Activated CD4-positive, alpha-beta memory T cell treated with anti-CD3 and anti-CD28 coated beads, Interleukin-2, amount 10 ng/mL, durations not matched to agents 7 days and 5 days (primary cell): ENCODE data around the gene CEP55. TPM values are rescaled to one million over a fixed set of nuclear protein-coding genes. Genes with fewer than 3 reads are reported as not detected.
"Not testable (repeated sequence)": the region's sequence is repeated elsewhere in the genome, so short reads cannot be mapped to it uniquely, and the experiment has no call there.

Experiments used
- CTCF ChIA-PET: fragments of 350-600 bp; sonication (Branson Sonifier 250); formaldehyde crosslinking; loops from one replicate; lab custom pipeline; 2021; ENCODE audit warnings: antibody characterized with exemption, inconsistent platforms; lab: Charles Lee
- POLR2A ChIA-PET: fragments of 350-600 bp; sonication (Branson Sonifier 250); formaldehyde crosslinking; loops from one replicate; lab custom pipeline; 2021; ENCODE audit warnings: antibody characterized with exemption; lab: Charles Lee
- DNase-seq: peaks from one replicate; pipeline ENCODE4 v3.0.0-alpha.2; 2020
- H3K27ac Mint-ChIP-seq: one replicate; pipeline ENCODE4 v1.8.0; 2021; ENCODE audit warnings: mild to moderate bottlenecking, mixed read lengths
- H3K27me3 Mint-ChIP-seq: one replicate; pipeline ENCODE4 v1.8.0; 2021; ENCODE audit warnings: mixed read lengths
- H3K36me3 Mint-ChIP-seq: one replicate; pipeline ENCODE4 v1.8.0; 2021; ENCODE audit warnings: low read depth, mixed read lengths
- H3K4me1 Mint-ChIP-seq: one replicate; pipeline ENCODE4 v1.8.0; 2021; ENCODE audit warnings: mixed read lengths
- H3K4me3 Mint-ChIP-seq: one replicate; pipeline ENCODE4 v1.8.0; 2021; ENCODE audit warnings: mild to moderate bottlenecking, mixed read lengths
- H3K9me3 Mint-ChIP-seq: one replicate; pipeline ENCODE4 v1.8.0; 2021; ENCODE audit warnings: mixed read lengths
- total RNA-seq, 2 experiments: library from RNA; stranded (reverse); gene quantifications; one replicate each; pipeline ENCODE4 v1.2.3, GENCODE V29; 2021

Gene CEP55
- total RNA-seq, 2 experiments from 2014 or later, result 82.5 to 84.6 TPM

DNA sequence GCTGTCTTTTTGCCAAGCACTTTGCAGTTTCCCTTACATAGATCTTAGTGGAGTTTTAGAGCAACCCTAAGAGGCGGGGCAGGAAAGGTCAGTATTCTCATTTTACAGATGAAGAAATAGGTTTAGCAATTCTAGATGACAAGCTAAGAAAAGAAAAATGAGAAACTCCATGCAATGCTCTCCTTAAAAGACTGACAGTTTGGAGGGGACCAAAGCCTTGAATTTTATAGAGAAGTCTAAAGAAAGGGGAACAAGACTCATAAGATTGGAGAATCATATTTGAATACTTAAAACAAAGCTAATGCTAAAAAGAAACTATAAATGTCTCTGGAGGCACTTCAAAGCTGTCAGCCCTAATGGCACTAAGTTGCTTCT is 19.6 kb downstream of the CEP55 start:
- ChIA-PET CTCF (interaction anchor here (1.7 kb wide), 1 partner anchor 33 kb away, joined by 5 read pairs; the partner anchor contains the start of gene MYOF), POLR2A (no interaction called here)
- Mint-ChIP-seq H3K4me1 (peaks cover 4% of the 10 kb centered on the region), H3K9me3 (peaks cover 4% of the 10 kb centered on the region), H3K27me3 (no peaks in the 10 kb centered on the region), H3K27ac (no peak overlapping the region), H3K36me3 (peaks cover 69% of the 10 kb centered on the region), H3K4me3 (no peak overlapping the region)
- no peak for DNase-seq

DNA sequence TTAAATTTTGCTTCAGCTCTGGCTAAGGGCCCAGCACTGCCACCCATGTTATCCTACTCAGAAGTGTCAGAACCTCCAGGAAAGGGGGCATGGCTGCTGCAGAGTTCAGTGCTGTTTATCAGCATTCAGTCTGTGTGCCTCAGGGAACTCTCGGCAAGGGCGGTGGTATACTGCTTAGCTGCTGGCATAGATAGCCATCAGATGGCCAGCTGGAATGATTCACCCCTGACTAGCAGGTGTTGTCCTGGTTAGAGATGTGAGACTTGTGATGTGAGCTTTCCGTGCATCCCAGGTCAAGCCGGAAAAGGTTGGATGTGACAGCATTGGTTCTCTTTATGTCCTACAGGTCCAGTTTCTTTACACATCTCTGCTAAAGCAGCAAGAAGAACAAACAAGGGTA is 22.1 kb downstream of the CEP55 start:
- DNase-seq, result no peak
- H3K9me3 Mint-ChIP-seq, result peaks cover 7% of the 10 kb centered on the region
- POLR2A ChIA-PET, result no interaction called here
- H3K27ac Mint-ChIP-seq, result no peak overlapping the region
- H3K4me1 Mint-ChIP-seq, result no peaks in the 10 kb centered on the region
- CTCF ChIA-PET, result interaction anchor here (1.2 to 1.3 kb wide), 2 partner anchors 143 to 166 kb away, joined by 3 to 4 read pairs; no protein-coding TSS in a partner anchor
- H3K4me3 Mint-ChIP-seq, result no peak overlapping the region
- H3K36me3 Mint-ChIP-seq, result peaks cover 84% of the 10 kb centered on the region
- no peaks in the 10 kb centered on the region for H3K27me3 Mint-ChIP-seq

DNA sequence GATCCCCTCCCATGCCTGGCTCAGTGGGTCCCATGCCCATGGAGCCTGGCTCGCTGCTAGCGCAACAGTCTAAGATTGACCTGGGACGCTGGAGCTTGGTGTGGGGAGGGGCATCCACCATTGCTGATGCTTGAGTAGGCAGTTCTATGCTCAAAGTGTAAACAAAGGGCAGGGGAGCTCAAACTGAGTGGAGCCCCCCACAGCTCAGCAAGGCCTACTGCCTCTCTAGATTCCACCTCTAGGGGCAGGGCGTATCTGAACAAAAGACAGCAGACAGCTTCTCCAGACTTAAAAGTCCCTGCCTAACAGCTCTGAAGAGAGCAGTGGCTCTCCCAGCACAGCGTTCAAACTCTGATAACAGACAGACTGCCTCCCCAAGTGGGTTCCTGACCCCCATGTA is 38.9 kb downstream of the CEP55 start:
- CTCF ChIA-PET, result interaction anchor here (0.7 kb wide), 1 partner anchor 178 kb away, joined by 3 read pairs; no protein-coding TSS in a partner anchor

DNA sequence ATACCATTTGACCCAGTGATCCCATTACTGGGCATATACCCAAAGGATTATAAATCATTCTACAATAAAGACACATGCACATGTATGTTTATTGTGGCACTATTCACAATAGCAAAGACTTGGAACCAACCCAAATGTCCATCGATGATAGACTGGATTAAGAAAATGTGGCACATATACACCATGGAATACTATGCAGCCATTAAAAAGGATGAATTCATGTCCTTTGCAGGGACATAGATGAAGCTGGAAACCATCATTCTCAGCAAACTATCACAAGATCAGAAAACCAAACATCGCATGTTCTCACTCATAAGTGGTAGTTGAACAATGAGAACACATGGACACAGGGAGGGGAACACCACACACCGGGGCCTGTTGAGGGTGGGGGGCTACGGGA is 44.5 kb downstream of the CEP55 start:
- H3K27ac Mint-ChIP-seq, CTCF ChIA-PET, H3K9me3 Mint-ChIP-seq, POLR2A ChIA-PET, H3K4me3 Mint-ChIP-seq, DNase-seq, H3K4me1 Mint-ChIP-seq, H3K36me3 Mint-ChIP-seq: not testable (repeated sequence)
- peaks cover 49% of the 10 kb centered on the region for H3K27me3 Mint-ChIP-seq

More for the DNA sequence above, 38.9 kb downstream of the CEP55 start:
- Mint-ChIP-seq H3K4me1 (no peaks in the 10 kb centered on the region), H3K9me3 (no peaks in the 10 kb centered on the region), H3K27me3 (peaks cover 32% of the 10 kb centered on the region), H3K27ac (no peak overlapping the region), H3K4me3 (no peak overlapping the region), H3K36me3 (peaks cover 3% of the 10 kb centered on the region)
- DNase-seq, result no peak
- POLR2A ChIA-PET, result no interaction called here

DNA sequence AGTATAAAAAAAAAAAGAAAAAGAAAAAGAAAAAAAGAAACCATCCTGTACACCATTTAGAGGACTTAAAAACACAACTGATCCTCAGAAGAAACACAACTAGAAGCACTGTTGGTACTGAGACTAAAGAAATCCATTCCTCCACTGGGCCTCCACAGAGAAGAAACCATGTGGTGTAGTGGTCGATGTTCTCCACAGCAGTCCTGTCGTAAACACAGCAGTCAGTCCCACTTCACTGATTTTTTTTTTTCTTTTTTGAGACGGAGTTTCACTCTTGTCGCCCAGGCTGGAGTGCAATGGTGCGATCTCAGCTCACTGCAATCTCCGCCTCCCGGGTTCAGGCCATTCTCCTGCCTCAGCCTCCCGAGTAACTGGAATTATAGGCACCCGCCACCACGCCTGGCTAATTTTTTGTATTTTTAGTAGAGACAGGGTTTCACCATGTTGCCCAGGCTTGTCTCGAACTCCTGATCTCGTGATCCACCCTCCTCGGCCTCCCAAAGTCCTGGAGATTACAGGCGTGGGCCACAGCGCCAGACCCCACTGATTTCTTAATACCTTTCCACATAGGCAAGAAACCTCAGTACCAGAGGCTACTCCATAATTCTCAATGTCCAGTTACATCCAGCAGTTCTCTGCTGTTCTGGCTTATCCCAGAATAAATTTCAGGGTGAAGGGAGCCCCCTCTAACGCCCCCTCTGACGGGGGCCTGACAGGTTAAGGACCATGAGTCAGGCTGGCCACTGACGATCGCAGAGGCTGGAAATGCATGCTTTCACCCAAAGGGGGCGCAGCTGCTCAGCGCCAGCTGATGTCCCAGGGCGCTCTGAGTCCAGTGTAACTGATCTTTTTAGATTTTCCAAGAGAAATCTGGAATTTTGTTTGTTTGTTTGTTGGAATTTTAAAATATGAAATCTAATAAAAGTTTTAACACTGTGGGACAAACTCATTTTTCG is 45.3 kb downstream of the CEP55 start:
- Mint-ChIP-seq H3K9me3 (no peaks in the 10 kb centered on the region), H3K4me1 (no peaks in the 10 kb centered on the region), H3K27ac (no peak overlapping the region), H3K4me3 (no peak overlapping the region), H3K36me3 (no peaks in the 10 kb centered on the region), H3K27me3 (peaks cover 49% of the 10 kb centered on the region)
- ChIA-PET POLR2A (no interaction called here), CTCF (interaction anchor here (1.4 to 1.9 kb wide), 2 partner anchors 11 to 139 kb away, joined by 3 to 5 read pairs; no protein-coding TSS in a partner anchor)
- peak; percentile 28 for DNase-seq

DNA sequence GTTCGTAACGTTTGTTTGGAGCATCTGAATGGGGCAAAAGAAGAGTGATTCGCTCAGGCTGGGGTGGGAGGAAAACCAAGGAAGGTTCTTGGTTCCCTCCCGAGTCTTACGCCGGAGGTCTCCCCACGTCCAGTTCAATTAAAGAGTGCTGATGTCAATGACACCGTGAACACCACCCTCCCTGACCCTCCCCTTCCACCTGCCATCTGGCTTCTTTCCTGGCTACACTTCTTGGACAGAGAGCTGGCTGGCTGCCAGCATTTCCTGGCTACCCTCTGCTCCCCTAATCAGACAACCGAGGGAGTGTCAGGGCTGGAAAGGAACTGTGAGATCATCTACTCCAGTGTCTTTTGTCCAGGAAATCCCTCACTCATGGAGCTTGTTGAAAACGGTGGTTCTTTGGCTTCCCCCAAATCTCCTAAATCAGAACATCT is 46.0 kb downstream of the CEP55 start:
- Mint-ChIP-seq H3K9me3 (no peaks in the 10 kb centered on the region), H3K27me3 (peaks cover 48% of the 10 kb centered on the region), H3K4me1 (no peaks in the 10 kb centered on the region)

DNA sequence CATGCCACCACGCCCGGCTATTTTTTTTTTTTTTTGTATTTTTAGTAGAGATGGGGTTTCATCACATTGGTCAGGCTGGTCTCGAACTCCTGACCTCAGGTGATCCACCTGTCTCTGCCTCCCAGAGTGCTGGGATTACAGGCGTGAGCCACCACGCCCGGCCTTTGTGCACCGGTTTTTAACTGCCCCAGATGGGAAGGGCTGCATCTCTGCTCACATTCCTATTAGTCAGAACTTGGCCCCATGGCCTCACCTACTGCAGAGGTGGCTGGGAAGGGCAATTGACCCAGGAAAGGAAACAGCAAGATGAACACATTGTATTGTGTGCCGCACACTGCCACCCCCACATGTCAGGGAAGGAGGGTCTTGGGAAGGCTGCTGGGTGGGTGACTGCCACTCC is 50.6 kb downstream of the CEP55 start:
- H3K4me3 Mint-ChIP-seq, POLR2A ChIA-PET, H3K4me1 Mint-ChIP-seq, H3K9me3 Mint-ChIP-seq, H3K27ac Mint-ChIP-seq, H3K36me3 Mint-ChIP-seq, CTCF ChIA-PET, DNase-seq: not testable (repeated sequence)
- peaks cover 29% of the 10 kb centered on the region for H3K27me3 Mint-ChIP-seq

More for the DNA sequence above, 46.0 kb downstream of the CEP55 start:
- ChIA-PET POLR2A (no interaction called here), CTCF (interaction anchor here (1.4 to 1.9 kb wide), 2 partner anchors 11 to 138 kb away, joined by 3 to 5 read pairs; no protein-coding TSS in a partner anchor)
- no peaks in the 10 kb centered on the region for H3K36me3 Mint-ChIP-seq
- DNase-seq, result no peak
- no peak overlapping the region for H3K27ac Mint-ChIP-seq
- no peak overlapping the region for H3K4me3 Mint-ChIP-seq

DNA sequence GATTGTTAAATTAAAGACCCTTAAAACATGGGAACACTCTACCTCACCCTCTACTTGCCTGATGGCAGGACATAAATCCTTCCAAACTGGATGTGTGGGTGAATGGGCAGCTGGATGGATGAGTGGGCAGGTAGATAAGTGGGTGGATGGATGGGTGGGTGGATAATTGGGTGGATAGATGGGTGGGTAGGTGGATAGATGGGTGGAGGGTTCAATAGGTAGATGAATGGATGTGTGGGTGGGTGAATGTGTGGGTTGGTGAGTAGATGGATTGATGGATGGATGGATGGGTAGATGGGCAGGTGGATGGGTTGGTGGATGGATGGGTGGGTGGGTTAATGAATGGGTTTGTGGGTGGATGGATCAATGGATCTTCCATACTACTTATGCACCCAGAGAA is 51.1 kb downstream of the CEP55 start:
- Mint-ChIP-seq H3K4me1 (no peaks in the 10 kb centered on the region), H3K27ac (no peak overlapping the region), H3K36me3 (no peaks in the 10 kb centered on the region), H3K4me3 (no peak overlapping the region), H3K27me3 (peaks cover 27% of the 10 kb centered on the region), H3K9me3 (no peaks in the 10 kb centered on the region)
- CTCF ChIA-PET, result no interaction called here
- DNase-seq, result no peak
- POLR2A ChIA-PET, result no interaction called here

DNA sequence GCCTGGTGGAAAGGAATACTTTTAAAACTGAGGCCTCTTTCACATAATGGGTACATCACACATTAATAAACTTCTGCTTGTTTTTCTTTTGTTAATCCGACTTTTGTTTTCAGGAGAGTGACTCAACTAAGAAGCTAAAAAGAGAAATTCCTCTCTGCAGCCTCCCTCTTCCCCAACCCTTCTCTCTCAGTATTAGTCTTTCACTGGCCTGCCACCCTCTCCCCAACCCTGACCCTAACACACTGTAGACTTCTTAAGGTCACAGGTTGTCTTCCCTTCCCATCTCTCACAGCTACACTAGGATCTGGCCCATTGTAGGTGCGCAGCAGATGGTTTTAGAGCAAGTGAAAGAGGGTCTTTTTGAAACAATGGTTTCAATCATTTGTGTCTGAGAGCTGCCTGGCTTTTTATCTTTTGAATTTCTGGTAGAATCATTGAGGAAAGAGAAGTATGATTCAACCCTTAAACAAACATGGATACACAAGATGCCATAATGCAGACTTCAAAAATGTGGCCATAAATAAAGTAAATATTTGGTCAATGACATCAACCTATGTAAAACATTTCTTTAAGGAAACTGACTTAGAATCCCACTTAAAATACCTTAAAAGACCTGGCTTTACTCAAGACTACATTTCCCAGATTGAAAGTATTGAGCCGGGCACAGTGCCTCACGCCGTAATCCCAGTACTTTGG is 52.1 kb downstream of the CEP55 start:
- H3K4me1 Mint-ChIP-seq, result no peaks in the 10 kb centered on the region
- H3K27me3 Mint-ChIP-seq, result peaks cover 19% of the 10 kb centered on the region
- no peak for DNase-seq
- H3K9me3 Mint-ChIP-seq, result no peaks in the 10 kb centered on the region
- ChIA-PET CTCF (no interaction called here), POLR2A (no interaction called here)
- no peak overlapping the region for H3K4me3 Mint-ChIP-seq
- no peak overlapping the region for H3K27ac Mint-ChIP-seq
- H3K36me3 Mint-ChIP-seq, result no peaks in the 10 kb centered on the region

DNA sequence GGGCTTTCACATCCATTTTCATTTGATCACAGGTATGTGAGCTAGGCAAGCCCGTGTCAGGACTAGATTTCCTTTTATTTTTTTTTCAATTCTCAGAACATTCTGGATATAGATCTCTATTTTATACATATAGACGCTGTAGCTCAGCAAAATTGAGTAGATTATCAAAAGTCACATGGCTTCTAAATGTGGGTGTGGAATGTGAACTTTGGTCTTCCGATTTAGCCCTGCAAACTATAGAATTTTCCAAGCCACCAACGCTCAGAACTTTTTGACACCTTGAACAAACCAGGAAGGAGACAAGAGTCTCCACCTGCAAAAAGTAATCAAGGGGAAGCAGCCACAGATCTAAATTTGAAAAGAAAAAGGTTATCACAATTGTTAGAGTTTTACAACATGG is 54.2 kb downstream of the CEP55 start:
- H3K4me3 Mint-ChIP-seq, result no peak overlapping the region
- CTCF ChIA-PET, result no interaction called here

DNA sequence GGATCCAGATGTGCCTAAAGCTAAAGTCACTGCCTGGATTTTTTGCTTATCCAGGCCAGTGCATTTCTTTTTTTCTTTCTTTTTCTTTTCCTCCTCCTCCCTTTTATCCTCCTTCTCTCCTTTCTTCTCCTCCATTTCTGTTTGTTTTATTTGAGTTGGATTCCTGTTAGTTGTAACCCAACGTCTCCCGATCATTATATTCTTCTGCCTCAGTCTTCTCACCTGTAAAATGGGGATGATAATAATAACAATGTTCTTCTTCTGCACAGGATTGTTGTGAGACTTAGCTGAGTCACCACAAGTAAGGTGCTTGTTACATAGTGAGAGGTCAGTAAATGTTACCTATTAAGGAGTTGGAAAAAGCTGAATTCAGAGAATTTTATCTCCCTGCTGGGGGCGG is 56.4 kb downstream of the CEP55 start:
- no peaks in the 10 kb centered on the region for H3K9me3 Mint-ChIP-seq
- DNase-seq, result no peak
- H3K4me3 Mint-ChIP-seq, result no peak overlapping the region
- H3K4me1 Mint-ChIP-seq, result peaks cover 3% of the 10 kb centered on the region
- POLR2A ChIA-PET, result no interaction called here
- H3K27me3 Mint-ChIP-seq, result peaks cover 8% of the 10 kb centered on the region
- no peaks in the 10 kb centered on the region for H3K36me3 Mint-ChIP-seq
- H3K27ac Mint-ChIP-seq, result no peak overlapping the region
- CTCF ChIA-PET, result interaction anchor here (0.9 kb wide), 1 partner anchor 128 kb away, joined by 3 read pairs; no protein-coding TSS in a partner anchor

More for the DNA sequence above, 54.2 kb downstream of the CEP55 start:
- no peaks in the 10 kb centered on the region for H3K9me3 Mint-ChIP-seq
- H3K27me3 Mint-ChIP-seq, result peaks cover 18% of the 10 kb centered on the region
- no peaks in the 10 kb centered on the region for H3K4me1 Mint-ChIP-seq
- DNase-seq, result no peak
- H3K36me3 Mint-ChIP-seq, result no peaks in the 10 kb centered on the region
- POLR2A ChIA-PET, result no interaction called here
- no peak overlapping the region for H3K27ac Mint-ChIP-seq

DNA sequence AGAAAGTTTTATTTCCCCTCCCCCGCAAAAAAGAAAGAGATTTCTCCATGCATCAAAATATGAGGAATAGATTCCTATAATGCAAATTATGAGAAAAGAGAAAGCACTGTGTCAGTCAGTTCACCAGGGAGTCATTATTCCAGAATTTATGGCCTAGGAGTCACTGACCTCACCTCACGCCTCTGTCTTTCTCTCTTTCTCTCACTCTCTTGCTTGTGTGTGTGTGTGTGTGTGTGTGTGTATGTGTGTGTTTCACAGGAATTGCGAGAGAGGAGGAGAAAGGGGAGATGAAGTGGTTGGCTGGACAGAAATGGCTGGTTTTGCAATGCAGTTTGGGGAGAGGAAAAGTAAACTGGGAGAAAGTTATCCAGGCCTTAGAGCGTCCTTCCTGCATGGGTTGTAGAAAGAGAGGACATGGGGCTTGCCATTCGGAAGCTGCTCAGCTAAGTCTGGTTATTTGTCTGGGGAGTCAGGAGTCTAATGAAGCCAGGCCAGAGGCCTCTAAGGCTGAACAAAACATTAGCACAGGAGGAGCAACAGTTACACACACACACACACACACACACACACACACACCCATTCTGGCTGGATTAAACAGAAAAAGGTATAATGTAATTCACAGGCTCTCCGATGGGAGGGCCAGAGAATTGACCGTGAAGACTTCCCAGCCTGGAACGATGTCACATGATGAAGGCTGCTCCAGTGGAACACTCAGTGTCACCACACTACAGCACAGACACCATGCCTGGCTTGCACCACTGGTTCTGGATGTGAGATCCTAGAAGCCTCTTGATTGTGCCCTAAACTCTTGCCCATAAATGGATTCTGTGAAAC is 57.3 kb downstream of the CEP55 start:
- ChIA-PET CTCF (interaction anchor here (1.2 to 1.7 kb wide), 6 partner anchors 46 to 305 kb away, joined by 3 to 16 read pairs (median 6); partner anchors contain the start of gene FRA10AC1), POLR2A (no interaction called here)
- Mint-ChIP-seq H3K27me3 (peaks cover 3% of the 10 kb centered on the region), H3K4me1 (peaks cover 3% of the 10 kb centered on the region), H3K9me3 (no peaks in the 10 kb centered on the region), H3K27ac (no peak overlapping the region), H3K36me3 (no peaks in the 10 kb centered on the region), H3K4me3 (no peak overlapping the region)
- no peak for DNase-seq
